Fibroblast of peridontal ligament (primary cell): ENCODE data around the gene LIN37.
A peak's percentile ranks its signal among the peaks of the same experiment; 100 is the strongest.

Experiments
- DNase-seq: peaks from one replicate; pipeline ENCODE4 v3.0.0-alpha.2; 2010; ENCODE audit errors: extremely low read depth

LIN37 gene, protein sequence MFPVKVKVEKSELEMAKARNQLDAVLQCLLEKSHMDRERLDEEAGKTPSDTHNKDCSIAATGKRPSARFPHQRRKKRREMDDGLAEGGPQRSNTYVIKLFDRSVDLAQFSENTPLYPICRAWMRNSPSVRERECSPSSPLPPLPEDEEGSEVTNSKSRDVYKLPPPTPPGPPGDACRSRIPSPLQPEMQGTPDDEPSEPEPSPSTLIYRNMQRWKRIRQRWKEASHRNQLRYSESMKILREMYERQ

DNA sequence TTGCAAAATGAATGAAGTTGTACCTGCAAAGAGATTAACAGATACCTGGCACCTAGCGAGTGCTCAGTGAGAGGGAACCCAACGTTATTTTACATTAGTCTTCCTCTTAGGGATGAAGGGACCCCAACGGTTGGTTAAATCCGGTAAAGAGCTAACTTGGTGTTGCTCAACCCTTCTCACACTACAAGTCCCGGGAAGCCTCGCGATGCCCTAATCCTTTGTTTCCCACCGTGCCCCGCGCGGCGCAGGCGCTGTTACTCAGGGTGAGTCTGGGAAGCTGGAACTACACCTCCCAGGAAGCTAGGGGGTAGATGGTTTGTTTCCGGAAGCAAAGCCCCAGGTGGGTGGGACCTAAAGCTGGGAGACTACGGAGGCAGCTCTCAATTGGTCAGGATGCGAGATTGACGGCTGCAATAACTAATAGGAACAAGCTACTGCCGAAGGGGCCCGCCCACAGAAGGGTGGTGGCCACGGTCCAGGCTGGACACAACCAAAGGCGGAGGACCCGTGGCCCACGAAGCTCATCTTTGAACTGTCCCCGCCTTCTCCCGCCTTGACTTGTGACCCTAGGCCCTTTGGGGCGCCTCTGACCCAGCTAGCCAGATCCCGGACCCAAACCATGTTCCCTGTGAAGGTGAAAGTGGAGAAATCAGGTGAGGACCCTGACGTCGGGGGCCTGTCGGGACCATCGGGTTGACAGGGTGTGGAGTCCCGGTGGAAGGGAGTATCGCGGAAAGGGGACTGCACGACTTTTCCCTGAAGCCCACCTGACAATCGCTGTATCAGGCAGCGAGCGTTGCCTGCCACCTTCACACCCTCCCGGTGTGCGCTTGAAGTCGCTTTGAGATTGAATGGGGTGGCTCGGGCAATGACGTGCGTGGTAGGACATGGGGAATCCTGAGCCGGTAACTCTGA is at the start of gene LIN37:
TSS of gene LIN37 (plus strand) at position 471 of the 915 bp plus-strand sequence. CDS start at position 620, 149 bp downstream.
- peak; percentile 100 for DNase-seq

- peak; percentile 97 for DNase-seq
Observed at GRCh38 chr19:35702223-35703012, 46.0 kb upstream of the LIN37 start.

GRCh38 chr19:35703343-35703742 is 45.0 kb upstream of the LIN37 start:
- DNase-seq, result no peak

DNA sequence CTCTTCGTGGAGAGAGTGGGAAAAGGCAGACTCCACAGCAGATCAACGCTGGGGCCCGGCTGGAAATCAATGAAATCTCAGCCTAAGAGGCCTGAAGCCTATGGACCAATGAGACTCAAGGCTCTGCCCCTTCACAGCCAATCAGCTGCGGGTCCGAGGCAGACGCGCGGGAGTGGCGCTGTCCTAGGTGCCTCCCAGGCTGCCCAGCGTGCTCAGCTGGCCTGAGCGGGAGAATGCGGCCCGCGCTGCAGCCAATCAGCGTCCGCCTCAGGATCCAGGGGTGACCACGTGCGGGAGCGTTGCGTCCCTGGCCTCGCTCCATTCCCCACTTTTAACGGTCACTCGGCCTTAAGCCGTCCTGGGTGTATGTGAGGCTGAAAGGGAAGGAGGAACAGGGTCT is 44.2 kb upstream of the LIN37 start, which contains the start of gene ZBTB32:
TSS of gene ZBTB32 (plus strand) at position 341 of the 400 bp plus-strand sequence. CDS start 10,069 bp downstream, outside the sequence.
- DNase-seq, result peak; percentile 26

DNA sequence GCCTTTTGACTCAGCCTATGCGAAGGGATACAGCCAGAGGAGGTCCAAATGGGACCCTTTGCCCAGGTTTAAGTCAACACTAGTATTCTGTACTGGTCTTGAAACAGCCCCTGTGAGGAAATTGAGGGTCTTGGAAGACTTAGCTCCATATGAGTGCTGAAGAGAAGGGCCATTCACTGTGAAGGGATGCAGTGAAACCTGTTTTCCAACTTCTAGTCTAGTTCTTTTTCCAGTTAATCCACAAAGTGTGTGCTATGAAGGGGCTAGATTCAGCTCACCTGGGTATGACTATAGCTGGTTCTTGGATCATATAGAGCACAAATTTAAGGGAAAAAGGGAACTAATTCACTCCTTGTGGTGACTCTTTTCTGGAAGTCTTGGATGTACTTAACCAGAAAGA is 40.0 kb upstream of the LIN37 start:
- no peak for DNase-seq

GRCh38 chr19:35710784-35711723 is 37.3 kb upstream of the LIN37 start:
- DNase-seq, result no peak

GRCh38 chr19:35712567-35713505 is 35.5 kb upstream of the LIN37 start:
- no peak for DNase-seq

- DNase-seq, result no peak
Observed at GRCh38 chr19:35713506-35713850, 34.9 kb upstream of the LIN37 start.

DNA sequence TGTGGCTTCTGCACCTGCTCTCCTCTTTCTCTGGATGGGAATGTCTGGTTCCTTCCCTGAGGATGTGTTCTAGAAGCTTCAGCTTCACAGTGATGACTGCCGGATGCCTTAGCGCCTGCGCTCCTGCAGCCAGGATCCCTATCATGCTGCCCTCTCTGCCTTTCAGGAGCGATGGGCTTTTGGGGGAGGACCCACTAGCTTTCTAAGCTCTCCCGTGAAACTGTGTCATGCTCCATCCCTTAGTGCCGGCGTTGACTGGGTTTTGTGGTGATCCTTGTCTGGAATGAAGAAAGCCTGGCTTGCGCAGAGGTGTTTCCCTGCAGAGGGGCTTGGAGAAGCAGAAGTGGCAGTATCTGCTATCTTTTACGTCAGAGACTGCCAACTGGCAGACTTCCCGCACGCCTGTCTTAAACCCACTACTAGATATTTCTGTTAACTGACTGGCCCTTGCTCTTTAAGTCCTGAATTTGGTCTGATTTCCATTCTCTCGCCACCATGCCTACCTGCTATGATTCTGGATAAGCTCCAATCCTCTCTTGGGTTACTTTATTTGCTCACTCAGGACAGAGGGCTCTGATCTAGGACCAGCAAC is 34.4 kb upstream of the LIN37 start:
- DNase-seq, result no peak

GRCh38 chr19:35714601-35715354 is 33.6 kb upstream of the LIN37 start:
- no peak for DNase-seq

GRCh38 chr19:35715355-35715809 is 33.0 kb upstream of the LIN37 start:
- no peak for DNase-seq

DNA sequence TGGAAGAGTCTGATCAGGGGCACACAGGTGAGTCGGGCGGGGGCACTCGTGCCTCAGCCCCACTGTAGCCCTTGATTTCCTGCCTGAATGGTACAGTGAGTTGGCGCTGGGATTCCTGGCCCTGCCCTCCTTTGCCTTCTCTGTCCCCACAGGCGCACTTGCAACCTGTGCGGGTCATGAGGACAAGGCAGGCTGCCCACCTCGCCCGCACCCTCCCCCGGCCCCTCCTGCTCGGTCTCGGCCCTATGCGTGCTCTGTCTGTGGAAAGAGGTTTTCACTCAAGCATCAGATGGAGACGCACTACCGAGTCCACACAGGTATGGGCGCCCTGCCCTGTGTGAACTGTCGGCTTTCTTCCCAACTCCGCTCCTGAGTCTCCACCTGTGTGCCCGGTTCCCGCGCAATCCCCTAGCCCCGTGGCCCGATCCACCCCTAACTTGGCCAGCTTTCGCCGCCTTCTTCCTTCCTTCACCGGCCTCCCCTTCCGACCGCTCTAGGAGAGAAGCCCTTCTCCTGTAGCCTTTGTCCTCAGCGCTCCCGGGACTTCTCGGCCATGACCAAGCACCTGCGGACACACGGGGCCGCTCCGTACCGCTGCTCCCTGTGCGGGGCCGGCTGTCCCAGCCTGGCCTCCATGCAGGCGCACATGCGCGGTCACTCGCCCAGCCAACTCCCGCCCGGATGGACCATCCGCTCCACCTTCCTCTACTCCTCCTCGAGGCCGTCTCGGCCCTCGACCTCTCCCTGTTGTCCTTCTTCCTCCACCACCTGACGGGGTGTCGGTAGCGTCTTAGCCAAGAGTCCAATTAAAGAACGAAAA is 32.2 kb upstream of the LIN37 start:
- DNase-seq, result no peak

DNA sequence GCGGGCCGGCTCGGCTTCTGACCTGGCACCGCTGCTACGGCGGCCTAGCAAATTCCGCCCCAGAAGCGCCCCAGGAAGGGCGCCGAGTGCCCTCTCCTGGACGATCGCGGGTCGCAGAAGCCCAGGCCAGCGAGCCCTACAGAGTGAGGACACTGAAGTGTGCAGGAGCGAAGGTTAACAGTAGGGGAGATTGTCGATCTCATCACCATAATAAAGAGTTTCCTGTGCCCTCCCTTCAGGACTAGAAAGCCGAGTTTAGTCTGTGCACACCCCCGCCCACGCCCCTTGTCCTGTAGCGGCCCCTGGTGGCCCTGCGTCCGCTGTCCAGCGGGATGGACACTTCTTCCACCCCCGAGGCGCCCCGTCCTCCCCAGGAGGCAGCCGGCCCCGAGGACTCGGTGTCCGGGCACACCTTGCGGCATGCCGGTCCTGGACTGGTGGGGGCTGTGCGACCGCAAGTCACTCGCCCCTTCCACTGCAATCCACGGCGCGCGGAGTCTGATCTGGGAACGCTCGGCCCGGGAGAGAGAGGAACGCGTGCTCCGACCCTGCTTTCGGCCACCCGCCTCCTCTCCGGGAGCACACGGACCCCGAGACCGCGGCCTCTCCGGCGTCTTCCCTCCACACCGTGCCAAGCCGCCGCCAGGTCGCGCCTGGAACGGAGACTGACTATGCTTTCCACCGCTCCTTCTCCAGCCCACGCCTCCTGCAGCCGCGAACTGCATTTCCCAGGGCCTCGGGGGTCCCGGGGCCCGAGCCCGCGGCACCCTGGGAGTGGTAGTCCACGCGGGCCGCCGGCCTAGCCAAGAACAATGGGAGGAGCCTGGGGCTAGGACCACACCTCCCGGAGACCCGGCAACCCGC is 31.3 kb upstream of the LIN37 start:
- DNase-seq, result peak; percentile 90

DNA sequence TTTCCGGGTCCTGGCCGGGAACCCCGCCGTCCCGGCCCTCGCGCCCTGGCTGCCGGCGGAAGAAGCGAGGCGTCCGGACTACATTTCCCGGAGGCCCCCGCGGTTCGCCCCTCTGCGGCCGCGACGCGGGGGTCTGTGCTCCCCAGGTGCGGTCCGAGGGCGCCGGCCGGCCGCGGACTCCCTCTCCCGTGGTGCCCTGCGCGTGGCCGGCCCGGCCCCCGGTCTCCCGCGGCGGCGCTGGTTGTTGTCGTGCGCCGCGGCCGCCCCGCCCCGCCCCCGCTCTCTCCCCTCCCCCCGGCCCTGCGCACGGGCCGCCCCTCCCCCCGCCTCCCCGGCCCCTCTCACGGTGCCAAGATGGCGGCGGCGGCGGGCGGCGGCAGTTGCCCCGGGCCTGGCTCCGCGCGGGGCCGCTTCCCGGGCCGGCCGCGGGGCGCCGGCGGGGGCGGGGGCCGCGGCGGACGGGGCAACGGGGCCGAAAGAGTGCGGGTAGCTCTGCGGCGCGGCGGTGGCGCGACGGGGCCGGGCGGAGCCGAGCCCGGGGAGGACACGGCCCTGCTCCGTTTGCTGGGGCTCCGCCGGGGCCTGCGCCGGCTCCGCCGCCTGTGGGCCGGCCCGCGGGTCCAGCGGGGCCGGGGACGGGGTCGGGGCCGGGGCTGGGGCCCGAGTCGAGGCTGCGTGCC is 30.6 kb upstream of the LIN37 start, which contains the start of gene KMT2B:
TSS of gene KMT2B (plus strand) at position 339 of the 680 bp plus-strand sequence. CDS start at position 355, 16 bp downstream.
- no peak for DNase-seq

- no peak for DNase-seq
Observed at GRCh38 chr19:35718345-35719041, 29.9 kb upstream of the LIN37 start.
